ENCODE data around the gene ABCA10.

DNA sequence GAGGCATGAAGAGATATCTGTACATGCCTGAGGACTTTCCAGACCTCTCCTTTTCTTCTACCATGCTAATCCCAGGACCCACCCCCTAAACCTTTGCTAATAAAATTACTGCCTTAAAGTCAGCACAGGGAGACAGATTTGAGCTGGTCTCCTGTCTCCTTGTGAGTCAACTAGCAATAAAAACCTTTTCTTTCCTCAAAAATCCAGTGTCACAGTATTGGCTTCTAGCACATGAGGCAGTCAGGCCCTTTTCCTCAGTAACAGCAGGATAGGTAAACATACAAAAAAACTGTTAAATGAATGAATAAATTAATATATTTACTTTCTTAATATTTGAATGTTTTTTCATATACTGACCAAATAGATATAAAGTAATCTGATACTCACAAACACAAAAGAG is 41.3 kb downstream of the ABCA10 start:
- TF ChIP-seq, protein P1, sequence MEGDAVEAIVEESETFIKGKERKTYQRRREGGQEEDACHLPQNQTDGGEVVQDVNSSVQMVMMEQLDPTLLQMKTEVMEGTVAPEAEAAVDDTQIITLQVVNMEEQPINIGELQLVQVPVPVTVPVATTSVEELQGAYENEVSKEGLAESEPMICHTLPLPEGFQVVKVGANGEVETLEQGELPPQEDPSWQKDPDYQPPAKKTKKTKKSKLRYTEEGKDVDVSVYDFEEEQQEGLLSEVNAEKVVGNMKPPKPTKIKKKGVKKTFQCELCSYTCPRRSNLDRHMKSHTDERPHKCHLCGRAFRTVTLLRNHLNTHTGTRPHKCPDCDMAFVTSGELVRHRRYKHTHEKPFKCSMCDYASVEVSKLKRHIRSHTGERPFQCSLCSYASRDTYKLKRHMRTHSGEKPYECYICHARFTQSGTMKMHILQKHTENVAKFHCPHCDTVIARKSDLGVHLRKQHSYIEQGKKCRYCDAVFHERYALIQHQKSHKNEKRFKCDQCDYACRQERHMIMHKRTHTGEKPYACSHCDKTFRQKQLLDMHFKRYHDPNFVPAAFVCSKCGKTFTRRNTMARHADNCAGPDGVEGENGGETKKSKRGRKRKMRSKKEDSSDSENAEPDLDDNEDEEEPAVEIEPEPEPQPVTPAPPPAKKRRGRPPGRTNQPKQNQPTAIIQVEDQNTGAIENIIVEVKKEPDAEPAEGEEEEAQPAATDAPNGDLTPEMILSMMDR (IDR thresholded peaks at IDR 0.05), result no peak
- TF ChIP-seq ZFX (IDR thresholded peaks at IDR 0.05; ENCODE audit: borderline replicate concordance), result no peak

All from 22Rv1 (cell line).